DND-41 (cell line): ENCODE data around the gene MBOAT1.

ENCODE experiments used
- EZH2 ChIP-seq: IDR thresholded peaks from 3 replicates; pipeline ENCODE4 v1.6.1; 2012; ENCODE audit warnings: borderline replicate concordance, low read depth, mild to moderate bottlenecking, moderate library complexity, low read length, inconsistent platforms; ENCODE audit not compliant: severe bottlenecking
- TF ChIP-seq, protein P1 (sequence below): IDR thresholded peaks from 2 replicates; pipeline ENCODE4 v1.5.1; 2012; ENCODE audit warnings: borderline replicate concordance, low read length, moderate library complexity, mild to moderate bottlenecking; ENCODE audit not compliant: poor library complexity, severe bottlenecking; ENCODE audit errors: extremely low read depth

DNA sequence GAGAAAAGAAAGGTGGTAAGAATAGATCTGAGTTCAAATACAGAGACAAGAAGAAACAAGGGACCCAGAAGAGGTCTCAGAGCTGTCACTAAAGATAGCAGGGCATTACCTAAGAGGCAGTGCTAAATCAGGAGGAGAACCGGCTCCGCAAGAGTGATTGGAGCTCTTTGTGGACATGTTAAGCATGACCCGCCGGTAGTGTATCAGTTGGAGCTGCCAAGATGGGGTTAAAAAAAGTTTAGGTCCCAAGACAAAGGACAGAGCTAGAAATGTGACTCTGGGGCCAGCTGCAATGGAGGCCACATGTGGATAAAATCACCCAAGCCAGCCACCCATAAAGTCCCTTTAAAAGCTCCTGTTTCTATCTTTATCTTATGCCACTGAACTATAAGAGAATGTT, 93.4 kb downstream of the MBOAT1 start:
- no peak for TF ChIP-seq EZH2
- TF ChIP-seq, protein P1, sequence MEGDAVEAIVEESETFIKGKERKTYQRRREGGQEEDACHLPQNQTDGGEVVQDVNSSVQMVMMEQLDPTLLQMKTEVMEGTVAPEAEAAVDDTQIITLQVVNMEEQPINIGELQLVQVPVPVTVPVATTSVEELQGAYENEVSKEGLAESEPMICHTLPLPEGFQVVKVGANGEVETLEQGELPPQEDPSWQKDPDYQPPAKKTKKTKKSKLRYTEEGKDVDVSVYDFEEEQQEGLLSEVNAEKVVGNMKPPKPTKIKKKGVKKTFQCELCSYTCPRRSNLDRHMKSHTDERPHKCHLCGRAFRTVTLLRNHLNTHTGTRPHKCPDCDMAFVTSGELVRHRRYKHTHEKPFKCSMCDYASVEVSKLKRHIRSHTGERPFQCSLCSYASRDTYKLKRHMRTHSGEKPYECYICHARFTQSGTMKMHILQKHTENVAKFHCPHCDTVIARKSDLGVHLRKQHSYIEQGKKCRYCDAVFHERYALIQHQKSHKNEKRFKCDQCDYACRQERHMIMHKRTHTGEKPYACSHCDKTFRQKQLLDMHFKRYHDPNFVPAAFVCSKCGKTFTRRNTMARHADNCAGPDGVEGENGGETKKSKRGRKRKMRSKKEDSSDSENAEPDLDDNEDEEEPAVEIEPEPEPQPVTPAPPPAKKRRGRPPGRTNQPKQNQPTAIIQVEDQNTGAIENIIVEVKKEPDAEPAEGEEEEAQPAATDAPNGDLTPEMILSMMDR, result no peak
